Jurkat, Clone E6-1 (cell line): ENCODE data around the gene CIRBP.
"Not testable (repeated sequence)": the region's sequence is repeated elsewhere in the genome, so short reads cannot be mapped to it uniquely, and the experiment has no call there.

Experiments used
- DNase-seq: peaks from one replicate; pipeline ENCODE4 v3.0.0-alpha.2; 2011; ENCODE audit warnings: low read depth, low spot score
- H3K4me3 ChIP-seq: 2 replicates; pipeline ENCODE4 v1.5.1; 2011; ENCODE audit warnings: mild to moderate bottlenecking, low read length, control low read depth, moderate library complexity

Gene CIRBP

GRCh38 chr19:1240925-1241324 lies 28.2 kb upstream of the CIRBP start:
- peak overlapping the region; percentile 76 for H3K4me3 ChIP-seq
- DNase-seq: no peak

- peak; percentile 88 for DNase-seq
Measured at GRCh38 chr19:1241417-1242095, 27.6 kb upstream of the CIRBP start, which contains the start of gene ATP5F1D. Gene ATP5F1D, plus strand, starts transcription at chr19:1241751. Its CDS starts 100 bp downstream, at chr19:1241851.

GRCh38 chr19:1243768-1244692 lies 25.1 kb upstream of the CIRBP start:
- no peak overlapping the region for H3K4me3 ChIP-seq
- DNase-seq: peak; percentile 70

More at GRCh38 chr19:1241417-1242095, 27.6 kb upstream of the CIRBP start, which contains the start of gene ATP5F1D:
- H3K4me3 ChIP-seq: peak within 1 kb of the TSS; percentile 76

- no peak for DNase-seq
- H3K4me3 ChIP-seq: no peak overlapping the region
Measured at GRCh38 chr19:1244693-1245451, 24.3 kb upstream of the CIRBP start.

- no peak for DNase-seq
- H3K4me3 ChIP-seq: no peak overlapping the region
Measured at GRCh38 chr19:1245494-1246264, 23.5 kb upstream of the CIRBP start.

- not testable (repeated sequence) for H3K4me3 ChIP-seq, DNase-seq
Measured at GRCh38 chr19:1246265-1247087, 22.7 kb upstream of the CIRBP start.

- DNase-seq: no peak
- no peak overlapping the region; the same call in 1 of the 2 replicates for H3K4me3 ChIP-seq
Measured at GRCh38 chr19:1247748-1248138, 21.4 kb upstream of the CIRBP start.

GRCh38 chr19:1248139-1248785 lies 20.9 kb upstream of the CIRBP start, which contains the start of gene MIDN:
Gene MIDN, plus strand, starts transcription at chr19:1248583. Its CDS starts 1,714 bp downstream, at chr19:1250297.
- DNase-seq: no peak
- H3K4me3 ChIP-seq: peak within 1 kb of the TSS; percentile 52

- DNase-seq: no peak
- H3K4me3 ChIP-seq: peak overlapping the region; percentile 52
Measured at GRCh38 chr19:1248786-1249297, 20.3 kb upstream of the CIRBP start.

- H3K4me3 ChIP-seq: peak overlapping the region; percentile 82
Measured at GRCh38 chr19:1249298-1249989, 19.7 kb upstream of the CIRBP start.

GRCh38 chr19:1249990-1250436 lies 19.1 kb upstream of the CIRBP start:
- H3K4me3 ChIP-seq: peak overlapping the region; percentile 82
- DNase-seq: no peak

More at GRCh38 chr19:1249298-1249989, 19.7 kb upstream of the CIRBP start:
- peak; percentile 95 for DNase-seq

GRCh38 chr19:1250437-1251260 lies 18.5 kb upstream of the CIRBP start:
- peak overlapping the region; percentile 82 for H3K4me3 ChIP-seq
- peak; percentile 64 for DNase-seq

- peak overlapping the region; percentile 82 for H3K4me3 ChIP-seq
- DNase-seq: peak; percentile 68
Measured at GRCh38 chr19:1251330-1252220, 17.6 kb upstream of the CIRBP start.

GRCh38 chr19:1252221-1252820 lies 16.8 kb upstream of the CIRBP start:
- no peak for DNase-seq
- H3K4me3 ChIP-seq: peak overlapping the region; percentile 82
